Stomach (tissue), 9 donors: ENCODE measurements around the gene CLN3. TPM values are rescaled to one million over a fixed set of nuclear protein-coding genes. Genes with fewer than 3 reads are reported as not detected.
"Not testable (repeated sequence)": the region's sequence is repeated elsewhere in the genome, so short reads cannot be mapped to it uniquely, and the experiment has no call there.

Source experiments
- DNase-seq, 2 donors: peaks; one replicate each; pipeline versions ENCODE4 v3.0.0 to v3.0.0-alpha.2; 2013 to 2019
- H3K27ac ChIP-seq, 5 donors: fragments of 200-600 bp in 4 of 5; sonication (generic) in 4 of 5; one replicate each; pipeline ENCODE4 v1.5.1; 2013 to 2019; ENCODE audit warnings: mild to moderate bottlenecking in 1 of 5, moderate library complexity in 1 of 5
- H3K27me3 ChIP-seq, 3 donors: fragments of 200-600 bp; sonication (generic); one replicate each; pipeline ENCODE4 v1.5.1; 2017 to 2019; ENCODE audit warnings: mixed run types in 1 of 3
- H3K36me3 ChIP-seq, 4 donors: fragments of 200-600 bp; sonication (generic); 1 replicate in 3 of 4; 2 replicates in 1 of 4; pipeline ENCODE4 v1.5.1; 2016 to 2019
- H3K4me1 ChIP-seq, 4 donors: fragments of 200-600 bp; sonication (generic); one replicate each; pipeline ENCODE4 v1.5.1; 2016 to 2019
- H3K4me3 ChIP-seq, 4 donors: fragments of 200-600 bp; sonication (generic) in 3 of 4; one replicate each; pipeline ENCODE4 v1.5.1; 2016 to 2019; ENCODE audit warnings: mild to moderate bottlenecking in 1 of 4
- H3K9me3 ChIP-seq, 4 donors: fragments of 200-600 bp; sonication (generic); one replicate each; pipeline ENCODE4 v1.5.1; 2016 to 2019
- CTCF ChIP-seq, 7 experiments: fragments of 450-650 bp in 4 of 7; fragments of 200-600 bp in 3 of 7; sonication (generic) in 3 of 7; IDR thresholded peaks; one replicate each; pipeline ENCODE4 v1.5.1; 2016 to 2019; ENCODE audit warnings: antibody characterized with exemption in 7 of 7, control low read depth in 2 of 7, mild to moderate bottlenecking in 1 of 7
- EP300 ChIP-seq: sonication (generic); formaldehyde crosslinking; IDR thresholded peaks from one replicate; pipeline ENCODE4 v1.6.1; 2017; ENCODE audit warnings: antibody characterized with exemption
- POLR2A ChIP-seq, 4 donors: fragments of 450-650 bp; IDR thresholded peaks; one replicate each; pipeline ENCODE4 v1.6.1; 2016; ENCODE audit warnings: antibody characterized with exemption in 4 of 4, control low read depth in 2 of 4, mild to moderate bottlenecking in 1 of 4, moderate library complexity in 1 of 4
- POLR2AphosphoS5 ChIP-seq, 3 donors: sonication (generic); formaldehyde crosslinking; IDR thresholded peaks; one replicate each; pipeline ENCODE4 v1.6.1; 2016; ENCODE audit warnings: antibody characterized with exemption in 3 of 3
- WGBS, 5 donors: extraction: QIAGEN DNeasy Blood & Tissue Kit in 3 of 5; methylation state at CpG; one replicate each; pipeline versions ENCODE4 v1.1.5 to v1.1.7; 2013 to 2018; 5-methylcytosine and 5-hydroxymethylcytosine counted together
- intact Hi-C: fragments of 100-400 bp; cut with DNase I; formaldehyde crosslinking; loops from one replicate; pipeline ENCODE4 v1.15.1; 2023; ENCODE audit warnings: low total_unique reads
- polyA plus RNA-seq, 3 donors: library from polyadenylated mRNA; stranded (reverse); fragments of 200-250 nt; gene quantifications; one replicate each; pipeline ENCODE4 v1.2.3, GENCODE V29; 2013
- total RNA-seq, 5 donors: library from RNA; depleted of rRNA; stranded (reverse); fragments of >200 nt; gene quantifications; one replicate each; pipeline versions ENCODE4 v1.1.0 to v1.2.3, GENCODE V29; 2014 to 2016
- donor health status: healthy with polysubstance abuse.
- donor health status: Bipolar disorder and iron deficiency.
- donor health status: healthy.

The CLN3 gene
- total and polyA plus RNA-seq, 8 donors, result 6.6 to 55.6 (median 21.4) TPM

- intact Hi-C loops, result no loop called here
- Histone ChIP-seq H3K4me3 (peak overlapping the region; percentile 84 to 94 (median 90)), H3K36me3 (peaks cover 21 to 26% (median 23%) of the 10 kb centered on the region in 4 donors), H3K27ac (peak overlapping the region in 4 of 5 donors; percentile 90 to 94 (median 92)), H3K27me3 (no peaks in the 10 kb centered on the region), H3K4me1 (peaks cover 13 to 53% (median 22%) of the 10 kb centered on the region in 4 donors), H3K9me3 (no peaks in the 10 kb centered on the region)
- WGBS, 5 donors, result 43 to 56% (median 51%) methylated on average over 4 of the region's 4 CpGs
- DNase-seq, result no peak
- TF ChIP-seq POLR2AphosphoS5 (IDR thresholded peaks at IDR 0.05), result no peak
- no peak for TF ChIP-seq CTCF (IDR thresholded peaks at IDR 0.05)
- TF ChIP-seq EP300, result no peak
- no peak for TF ChIP-seq POLR2A (IDR thresholded peaks at IDR 0.05)
These were observed 637 bp upstream of the CLN3 start for GRCh38 chr16:28492511-28492910.

- DNase-seq, result peak in 1 of 2 donors; percentile 52
- peak overlapping the region; percentile 90 to 97 (median 92) for H3K27ac ChIP-seq
- H3K4me1 ChIP-seq, result peaks cover 13 to 44% (median 24%) of the 10 kb centered on the region in 4 donors
- no peaks in the 10 kb centered on the region for H3K27me3 ChIP-seq
- H3K4me3 ChIP-seq, result peak overlapping the region; percentile 84 to 94 (median 90)
- 0 to 1% (median 0%) methylated on average over 28 to 42 of the region's 42 CpGs for WGBS, 5 donors
- no peaks in the 10 kb centered on the region for H3K9me3 ChIP-seq
- TF ChIP-seq POLR2A (IDR thresholded peaks at IDR 0.05) (no peak), POLR2AphosphoS5 (IDR thresholded peaks at IDR 0.05) (no peak), CTCF (IDR thresholded peaks at IDR 0.05) (no peak), EP300 (no peak)
- peaks cover 29 to 37% (median 35%) of the 10 kb centered on the region in 4 donors for H3K36me3 ChIP-seq
- intact Hi-C loops, result no loop called here
These were observed 474 bp downstream of the CLN3 start for GRCh38 chr16:28491230-28491969.

- DNase-seq, result no peak
- TF ChIP-seq CTCF (IDR thresholded peaks at IDR 0.05), result no peak
- no peak for TF ChIP-seq POLR2A (IDR thresholded peaks at IDR 0.05)
- no peak for TF ChIP-seq POLR2AphosphoS5 (IDR thresholded peaks at IDR 0.05)
- TF ChIP-seq EP300, result no peak
- intact Hi-C loops, result no loop called here
- Histone ChIP-seq H3K9me3 (no peaks in the 10 kb centered on the region), H3K4me3 (no peak overlapping the region), H3K27ac (no peak overlapping the region), H3K36me3 (peaks cover 57 to 87% (median 82%) of the 10 kb centered on the region in 4 donors), H3K27me3 (no peaks in the 10 kb centered on the region), H3K4me1 (peaks cover 4 to 35% (median 24%) of the 10 kb centered on the region in 4 donors)
- WGBS, 5 donors, result 95 to 100% (median 96%) methylated on average over 3 to 5 of the region's 5 CpGs
These were observed 5.6 kb downstream of the CLN3 start for GRCh38 chr16:28486266-28486665.

DNA sequence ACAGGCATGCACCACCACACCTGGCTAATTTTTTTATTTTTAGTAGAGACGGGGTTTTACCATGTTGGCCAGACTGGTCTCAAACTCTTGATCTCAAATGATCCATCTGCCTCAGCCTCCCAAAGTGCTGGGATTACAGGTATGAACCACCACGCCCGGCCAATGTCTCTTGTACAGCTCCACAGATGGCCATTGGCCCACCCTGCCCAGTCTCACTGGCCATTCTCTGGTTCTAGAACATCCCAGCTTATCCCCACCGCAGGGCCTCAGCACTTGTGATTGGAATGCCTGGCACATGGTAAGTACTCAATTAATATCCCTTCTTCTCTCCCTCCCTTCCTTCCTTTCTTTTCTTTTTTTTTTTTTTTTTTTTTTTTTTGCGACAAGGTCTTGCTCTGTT lies 8.5 kb downstream of the CLN3 start:
- peaks cover 57 to 99% (median 95%) of the 10 kb centered on the region in 4 donors for H3K36me3 ChIP-seq
- DNase-seq, H3K27ac ChIP-seq, H3K27me3 ChIP-seq, H3K4me3 ChIP-seq, intact Hi-C loops, H3K9me3 ChIP-seq: not testable (repeated sequence)
- 94 to 99% (median 96%) methylated on average over 5 of the region's 5 CpGs for WGBS, 5 donors
- H3K4me1 ChIP-seq, result peaks cover 0 to 12% (median 5%) of the 10 kb centered on the region in 4 donors

DNA sequence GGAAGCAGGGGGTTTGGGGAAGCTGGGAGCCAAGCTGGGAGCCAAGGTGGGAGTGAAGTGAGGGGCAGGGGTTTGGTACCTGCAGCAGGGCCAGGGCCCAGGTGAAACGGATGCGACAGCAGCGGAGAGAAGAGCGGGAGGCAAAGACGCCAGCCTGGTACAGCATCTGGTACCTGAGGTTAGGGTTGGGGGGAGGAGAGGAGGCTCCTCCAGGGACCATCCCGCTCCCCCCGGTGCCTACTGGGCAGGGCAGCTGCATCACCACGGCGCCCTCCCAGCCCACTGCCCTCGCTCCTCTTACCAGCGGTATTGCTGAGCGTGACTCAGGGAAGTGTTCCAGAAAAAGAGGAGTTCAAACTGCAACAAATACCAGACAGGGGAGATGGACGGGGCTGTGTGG lies 9.8 kb downstream of the CLN3 start:
- Histone ChIP-seq H3K27me3 (no peaks in the 10 kb centered on the region), H3K9me3 (no peaks in the 10 kb centered on the region), H3K4me3 (no peak overlapping the region), H3K4me1 (peaks cover 0 to 12% (median 5%) of the 10 kb centered on the region in 4 donors), H3K27ac (no peak overlapping the region), H3K36me3 (peaks cover 52 to 98% (median 95%) of the 10 kb centered on the region in 4 donors)
- 88 to 96% (median 94%) methylated on average over 12 to 13 of the region's 13 CpGs for WGBS, 5 donors
- TF ChIP-seq POLR2A (IDR thresholded peaks at IDR 0.05) (no peak), EP300 (no peak), CTCF (IDR thresholded peaks at IDR 0.05) (no peak), POLR2AphosphoS5 (IDR thresholded peaks at IDR 0.05) (no peak)
- no peak for DNase-seq
- intact Hi-C loops, result no loop called here
